DND-41 (cell line): ENCODE measurements around the gene AKIRIN1.

ENCODE experiments used
- ATAC-seq: fragments of 200-7000 bp; cut with Tn5 transposase; 3 replicates; pipeline ENCODE4 v1.9.1; 2021; ENCODE audit warnings: low read depth; ENCODE audit not compliant: insufficient read depth
- DNase-seq: peaks from one replicate; pipeline ENCODE4 v3.0.0-alpha.2; 2020
- H2AFZ ChIP-seq: 2 replicates; pipeline ENCODE4 v1.6.0; 2012; ENCODE audit warnings: low read depth, low read length
- H3K27ac ChIP-seq: 2 replicates; pipeline ENCODE4 v1.5.1; 2012; ENCODE audit warnings: low read length, inconsistent platforms
- H3K27me3 ChIP-seq: fragments of 200-600 bp; sonication (generic); 2 replicates; pipeline ENCODE4 v1.6.0; 2012; ENCODE audit warnings: low read length, mild to moderate bottlenecking, inconsistent platforms; ENCODE audit not compliant: insufficient read depth, poor library complexity
- H3K36me3 ChIP-seq: 2 replicates; pipeline ENCODE4 v1.5.1; 2012; ENCODE audit warnings: low read length, inconsistent platforms; ENCODE audit not compliant: insufficient read depth
- H3K4me1 ChIP-seq: 2 replicates; pipeline ENCODE4 v1.5.1; 2012; ENCODE audit warnings: mild to moderate bottlenecking, low read length; ENCODE audit not compliant: insufficient read depth
- H3K4me2 ChIP-seq: 2 replicates; pipeline ENCODE4 v1.6.0; 2012; ENCODE audit warnings: mild to moderate bottlenecking, moderate library complexity, low read length, inconsistent platforms; ENCODE audit not compliant: insufficient read depth
- H3K4me3 ChIP-seq, 2 experiments: fragments of 200-600 bp in 1 of 2; shearing (Covaris generic) in 1 of 2; 2 replicates each; pipeline ENCODE4 v1.5.1; 2012 to 2016; ENCODE audit warnings: inconsistent platforms in 2 of 2, low read length in 2 of 2, mild to moderate bottlenecking in 2 of 2, low read depth in 1 of 2, moderate library complexity in 1 of 2
- H3K79me2 ChIP-seq: 2 replicates; pipeline ENCODE4 v1.6.0; 2012; ENCODE audit warnings: low read length, inconsistent platforms; ENCODE audit not compliant: insufficient read depth
- H3K9ac ChIP-seq: 2 replicates; pipeline ENCODE4 v1.6.0; 2012; ENCODE audit warnings: low read depth, mild to moderate bottlenecking, inconsistent platforms, low read length, moderate library complexity
- H3K9me3 ChIP-seq: 2 replicates; pipeline ENCODE4 v1.5.1; 2012; ENCODE audit warnings: low read length, moderate library complexity, mild to moderate bottlenecking, inconsistent platforms; ENCODE audit not compliant: insufficient read depth, severe bottlenecking
- H4K20me1 ChIP-seq: 2 replicates; pipeline ENCODE4 v1.6.0; 2012; ENCODE audit warnings: low read length; ENCODE audit not compliant: insufficient read depth
- CTCF ChIP-seq: IDR thresholded peaks from 2 replicates; pipeline ENCODE4 v1.5.1; 2012; ENCODE audit warnings: borderline replicate concordance, low read length, moderate library complexity, mild to moderate bottlenecking; ENCODE audit not compliant: poor library complexity, severe bottlenecking; ENCODE audit errors: extremely low read depth
- EZH2 ChIP-seq: IDR thresholded peaks from 3 replicates; pipeline ENCODE4 v1.6.1; 2012; ENCODE audit warnings: borderline replicate concordance, low read depth, mild to moderate bottlenecking, moderate library complexity, low read length, inconsistent platforms; ENCODE audit not compliant: severe bottlenecking

Gene AKIRIN1

GRCh38 chr1:39036678-39037077 lies 45.6 kb downstream of the AKIRIN1 start:
- Histone ChIP-seq H3K79me2 (peaks cover 7% of the 10 kb centered on the region; the same call in 1 of the 2 replicates), H4K20me1 (peaks cover 9% of the 10 kb centered on the region; the same call in 1 of the 2 replicates), H3K9ac (no peak overlapping the region), H3K27ac (no peak overlapping the region), H3K27me3 (no peaks in the 10 kb centered on the region), H3K4me1 (no peaks in the 10 kb centered on the region; the same call in 1 of the 2 replicates), H3K9me3 (no peaks in the 10 kb centered on the region), H3K4me3 (no peak overlapping the region), H3K4me2 (no peak overlapping the region), H2AFZ (no peak overlapping the region), H3K36me3 (peaks cover 51% of the 10 kb centered on the region)
- ATAC-seq: no peak
- no peak for TF ChIP-seq EZH2
- TF ChIP-seq CTCF: no peak
- DNase-seq: no peak

- Histone ChIP-seq H3K27ac (no peak overlapping the region), H3K4me3 (no peak overlapping the region), H3K27me3 (no peaks in the 10 kb centered on the region), H4K20me1 (no peaks in the 10 kb centered on the region), H3K9ac (no peak overlapping the region), H3K4me2 (no peak overlapping the region), H3K36me3 (peaks cover 11% of the 10 kb centered on the region; the same call in 1 of the 2 replicates), H3K79me2 (no peaks in the 10 kb centered on the region), H3K9me3 (no peaks in the 10 kb centered on the region), H3K4me1 (no peaks in the 10 kb centered on the region), H2AFZ (no peak overlapping the region)
- TF ChIP-seq CTCF (no peak), EZH2 (no peak)
- DNase-seq (no peak), ATAC-seq (no peak)
Observed at GRCh38 chr1:39043513-39043912, 52.4 kb downstream of the AKIRIN1 start.

- H4K20me1 ChIP-seq: no peaks in the 10 kb centered on the region
- no peak overlapping the region for H3K4me2 ChIP-seq
- H3K36me3 ChIP-seq: peaks cover 9% of the 10 kb centered on the region; the same call in 1 of the 2 replicates
- no peak for DNase-seq
- H3K4me1 ChIP-seq: no peaks in the 10 kb centered on the region
- no peaks in the 10 kb centered on the region for H3K9me3 ChIP-seq
- no peak overlapping the region for H3K4me3 ChIP-seq
- no peak for ATAC-seq
- no peak overlapping the region for H3K27ac ChIP-seq
- no peak overlapping the region for H2AFZ ChIP-seq
- no peaks in the 10 kb centered on the region for H3K79me2 ChIP-seq
- no peak overlapping the region for H3K9ac ChIP-seq
- TF ChIP-seq CTCF: no peak
- H3K27me3 ChIP-seq: no peaks in the 10 kb centered on the region
Observed at GRCh38 chr1:39044762-39045161, 53.7 kb downstream of the AKIRIN1 start.

- Histone ChIP-seq H4K20me1 (no peaks in the 10 kb centered on the region), H3K9me3 (no peaks in the 10 kb centered on the region), H3K27ac (no peak overlapping the region), H3K4me3 (no peak overlapping the region), H3K4me2 (no peak overlapping the region), H3K9ac (no peak overlapping the region), H3K79me2 (no peaks in the 10 kb centered on the region), H3K27me3 (no peaks in the 10 kb centered on the region), H2AFZ (no peak overlapping the region), H3K4me1 (no peaks in the 10 kb centered on the region), H3K36me3 (peaks cover 9% of the 10 kb centered on the region; the same call in 1 of the 2 replicates)
- TF ChIP-seq EZH2: no peak
- no peak for TF ChIP-seq CTCF
- no peak for DNase-seq
- ATAC-seq: no peak
Observed at GRCh38 chr1:39045231-39045630, 54.2 kb downstream of the AKIRIN1 start.
